Measurements from ENCODE around the gene PDE10A.

Gene PDE10A

DNA sequence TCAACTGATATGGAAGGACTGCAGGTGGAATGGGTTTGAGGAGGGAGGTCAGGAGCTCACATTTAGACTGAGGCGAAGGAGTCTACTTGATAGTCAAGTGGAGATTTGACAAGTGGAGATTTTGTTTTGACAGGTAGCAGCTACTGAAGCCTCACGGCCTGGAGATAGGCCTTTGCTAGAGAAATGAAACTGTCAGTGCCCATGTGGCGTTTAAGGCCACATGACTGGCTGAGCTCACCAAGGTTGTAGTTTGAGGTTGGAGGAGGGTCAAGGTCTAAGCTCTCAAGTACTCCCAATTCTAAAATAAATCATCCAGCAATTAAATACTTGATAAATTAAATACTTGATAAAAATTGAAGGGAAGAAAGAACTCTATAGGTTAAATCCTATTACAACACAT is 273.5 kb downstream of the PDE10A start:
- no peak for DNase-seq (ENCODE audit: low spot score)

DNA sequence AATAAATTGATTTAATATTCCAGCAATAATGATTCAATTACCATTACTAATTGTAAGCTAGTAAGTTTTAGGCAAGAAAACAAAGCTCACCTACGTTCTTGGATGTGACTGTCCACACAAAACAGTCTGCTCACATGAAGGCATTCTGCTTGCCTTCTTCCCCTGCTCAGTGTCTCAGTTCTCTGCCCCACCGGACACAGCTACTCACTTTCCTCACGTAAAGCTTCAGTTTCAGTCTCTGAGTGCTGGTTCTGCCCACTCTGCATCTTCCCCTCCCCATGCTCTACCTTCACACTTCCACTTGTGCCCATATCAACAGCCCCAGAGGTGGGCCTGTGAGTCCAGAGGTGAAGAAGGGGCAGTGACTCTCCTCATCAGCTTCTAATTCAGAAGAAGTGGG is 279.7 kb downstream of the PDE10A start:
- no peak for DNase-seq (ENCODE audit: low spot score)

DNA sequence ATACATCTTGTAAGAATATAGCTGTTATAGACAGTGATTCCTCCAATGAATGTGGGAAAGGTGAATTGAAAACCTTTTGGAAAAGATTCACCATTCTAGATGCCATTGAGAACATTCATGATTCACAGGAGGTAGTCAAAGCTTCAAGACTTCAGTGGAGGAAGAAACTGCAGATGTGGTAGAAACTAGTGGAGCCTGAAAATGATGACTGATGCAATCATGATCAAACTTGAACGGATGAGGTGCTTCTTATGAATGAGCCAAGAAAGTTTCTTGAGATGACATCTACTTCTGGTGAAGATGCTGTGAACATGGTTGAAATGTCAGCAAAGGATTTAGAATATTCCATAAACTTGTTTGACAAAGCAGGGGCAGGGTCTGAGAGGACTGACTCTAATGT is 286.9 kb downstream of the PDE10A start:
- no peak for DNase-seq (ENCODE audit: low spot score)

DNA sequence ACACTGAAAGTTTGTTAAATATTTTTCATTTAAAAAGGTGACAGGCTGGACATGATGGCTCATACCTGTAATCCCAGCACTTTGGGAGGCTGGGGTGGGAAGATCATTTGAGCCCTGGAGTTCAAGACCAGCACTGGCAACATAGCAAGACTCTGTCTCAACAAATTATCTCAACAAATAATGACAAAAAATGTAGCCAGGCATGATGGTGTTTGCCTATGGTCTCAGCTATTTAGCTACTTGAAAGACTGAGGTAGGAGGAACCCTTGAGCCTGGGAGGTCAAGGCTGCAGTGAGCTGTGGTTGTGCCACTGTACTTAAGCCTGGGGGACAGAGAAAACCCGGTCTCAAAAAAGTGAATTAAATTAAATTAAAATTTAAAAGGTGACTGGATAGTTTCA is 297.7 kb downstream of the PDE10A start:
- DNase-seq (ENCODE audit: low spot score) = no peak

DNA sequence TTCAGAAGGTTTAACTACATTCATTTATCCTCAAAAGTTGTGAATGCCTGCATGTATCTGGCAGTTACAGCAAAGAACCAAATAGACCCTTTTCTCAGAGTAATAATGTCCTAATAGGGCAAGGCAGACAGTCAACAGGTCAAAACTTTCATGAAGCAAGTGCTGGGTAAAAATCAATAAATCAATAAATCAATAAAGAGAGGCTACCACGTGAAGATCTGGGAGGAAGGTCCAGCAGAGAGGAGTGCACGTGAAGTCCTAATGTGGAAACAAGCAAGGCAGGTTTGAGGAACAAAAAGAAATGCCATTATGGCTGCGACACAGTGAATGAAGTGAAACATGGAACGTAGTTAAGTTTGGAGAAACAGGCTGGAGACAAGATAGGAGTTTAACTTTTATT is 317.3 kb downstream of the PDE10A start:
- no peak for DNase-seq (ENCODE audit: low spot score)

DNA sequence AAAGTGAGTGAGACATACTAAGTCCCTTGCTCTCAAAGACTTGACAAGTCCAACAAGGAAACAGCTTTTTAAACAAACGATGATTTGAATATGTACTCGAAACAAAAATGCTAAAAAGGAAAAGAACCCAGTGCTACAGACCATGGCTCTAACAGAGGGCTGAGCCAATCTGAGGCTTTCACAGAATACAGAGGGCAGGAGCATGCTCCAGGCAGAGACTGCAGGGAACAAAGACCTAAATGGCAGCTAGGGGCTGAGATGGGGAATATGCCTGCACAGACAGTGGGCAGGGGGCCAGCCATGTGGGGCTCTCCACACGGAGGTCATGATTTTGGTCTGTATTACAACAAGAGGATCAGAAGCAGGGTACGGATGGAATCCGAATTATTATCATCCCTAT is 322.5 kb downstream of the PDE10A start:
- DNase-seq (ENCODE audit: low spot score) = no peak

DNA sequence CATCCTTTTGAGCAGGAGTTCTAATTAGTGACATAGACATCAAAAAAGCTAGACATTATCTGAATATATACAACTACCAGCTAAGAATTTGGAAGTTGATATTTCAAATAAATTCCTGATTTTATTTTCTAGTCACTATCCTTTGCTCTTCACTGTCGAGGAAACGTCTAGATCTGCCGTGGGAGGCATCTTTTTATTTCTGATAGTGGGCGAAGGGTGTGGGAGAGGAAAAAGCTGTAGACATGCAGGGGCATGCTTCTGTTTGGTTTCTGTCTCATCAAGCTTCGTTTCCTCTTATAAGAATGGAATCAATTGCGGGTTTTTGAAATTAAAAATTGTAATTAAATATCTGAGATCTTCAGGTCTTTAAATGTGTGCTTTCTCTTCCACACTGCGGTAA is 337.4 kb downstream of the PDE10A start:
- DNase-seq (ENCODE audit: low spot score) = no peak

DNA sequence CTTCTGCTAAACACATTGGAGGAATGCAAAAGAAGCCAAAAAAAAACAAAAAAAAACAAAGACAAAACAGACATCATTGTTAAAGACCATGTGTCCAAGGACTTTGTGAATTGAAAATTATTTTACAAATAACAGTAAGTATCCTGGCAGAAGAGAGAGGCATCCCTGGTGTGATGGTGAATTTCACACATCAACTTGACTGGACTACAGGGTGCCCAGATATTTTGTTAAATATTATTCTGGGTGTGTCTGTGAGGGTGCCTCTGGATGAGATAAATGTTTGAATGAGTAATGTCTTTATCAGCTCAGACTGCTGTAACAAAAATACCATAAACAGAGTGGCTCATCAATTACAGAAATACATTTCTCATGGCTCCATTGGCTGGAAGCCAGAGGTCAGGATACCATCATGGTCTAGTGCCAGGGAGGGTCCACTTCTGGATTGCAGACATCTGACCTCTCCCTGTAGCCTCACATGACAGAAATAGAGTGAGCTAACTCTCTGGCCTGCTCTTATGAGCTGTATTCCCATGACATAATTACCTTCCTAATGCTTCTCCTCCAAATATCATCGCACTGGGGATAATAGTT is 341.4 kb downstream of the PDE10A start:
- no peak for DNase-seq (ENCODE audit: low spot score)

DNA sequence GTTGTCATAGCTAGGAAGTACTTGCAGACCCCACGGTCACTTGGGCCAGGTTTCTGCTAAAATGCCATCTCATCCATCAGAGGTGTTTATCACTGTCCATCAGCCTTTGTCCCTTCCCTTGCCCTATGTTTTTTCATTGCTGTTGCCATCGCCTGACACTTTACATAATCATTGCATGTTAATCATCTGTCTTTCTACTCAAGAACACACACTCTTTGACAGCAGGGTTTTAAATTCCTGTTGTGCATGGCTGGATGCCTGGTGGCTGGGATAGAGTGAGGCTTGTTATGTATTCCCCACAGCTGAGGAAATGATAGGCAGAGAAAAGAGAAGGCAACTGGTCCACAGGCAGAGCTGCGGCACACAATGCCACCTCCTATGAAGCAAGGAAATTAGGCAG is 341.9 kb downstream of the PDE10A start:
- DNase-seq (ENCODE audit: low spot score) = no peak

DNA sequence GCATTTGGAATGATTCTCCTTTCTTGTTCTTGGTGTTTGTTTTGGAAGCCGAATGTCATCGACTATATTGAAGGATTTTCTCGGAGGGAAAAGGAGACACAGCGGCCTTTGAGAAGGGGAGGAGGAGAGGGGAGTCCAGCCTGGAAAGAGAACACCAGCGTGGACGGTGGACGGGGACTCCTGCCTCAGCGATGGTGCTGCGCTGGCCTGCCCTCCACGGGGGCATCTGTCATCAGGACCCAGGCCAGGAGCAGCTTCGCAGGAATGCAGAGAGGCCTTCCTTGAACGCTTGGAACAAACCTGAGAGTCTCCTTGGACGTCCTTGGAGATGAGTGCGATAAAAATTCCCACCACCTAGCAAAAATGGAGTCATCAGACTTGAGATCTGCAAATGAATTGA is 345.3 kb downstream of the PDE10A start:
- DNase-seq (ENCODE audit: low spot score) = no peak

DNA sequence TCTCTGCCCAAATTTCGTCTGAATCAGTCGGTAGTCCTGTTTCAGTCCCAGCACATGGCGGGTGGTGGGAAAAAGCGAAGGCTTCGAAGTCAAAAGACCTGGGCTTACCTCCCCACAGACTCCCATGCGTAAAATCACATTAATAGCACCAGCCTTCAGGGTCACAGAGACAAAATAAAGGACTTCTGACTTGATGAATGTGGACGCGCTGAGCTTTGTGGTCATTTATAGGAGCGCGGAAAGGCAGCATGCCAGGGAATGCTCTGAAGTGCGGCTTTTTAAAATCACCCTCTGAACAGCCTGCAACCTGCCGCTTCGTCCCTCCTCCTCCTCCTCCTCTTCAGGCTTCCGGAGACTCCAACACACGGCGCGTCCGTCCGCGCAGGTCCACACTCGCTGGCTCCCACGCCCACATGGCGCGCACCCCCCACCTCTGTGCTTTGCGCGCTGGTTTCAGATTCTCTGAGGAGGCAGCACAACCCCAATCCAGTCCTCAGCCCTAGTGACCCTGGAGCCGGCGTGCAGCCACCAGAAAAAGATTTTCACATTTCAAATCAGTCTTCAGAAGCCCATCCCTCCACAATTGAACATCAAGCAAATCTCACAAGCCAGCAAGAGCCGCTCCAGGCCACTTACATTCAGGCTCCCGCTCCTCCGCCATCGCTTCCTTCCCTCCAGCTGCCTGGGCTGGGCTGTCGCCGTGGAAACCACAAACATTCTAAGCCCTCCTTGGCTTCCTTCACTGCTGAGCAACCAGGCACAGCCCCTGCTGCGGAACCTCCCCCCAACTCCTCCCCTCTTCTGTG is 353.9 kb downstream of the PDE10A start, which contains the start of gene C6orf118:
TSS of gene C6orf118 (minus strand) at position 680 of the 806 bp plus-strand sequence. CDS start at position 661, 19 bp downstream.
- DNase-seq (ENCODE audit: low spot score) = no peak

DNA sequence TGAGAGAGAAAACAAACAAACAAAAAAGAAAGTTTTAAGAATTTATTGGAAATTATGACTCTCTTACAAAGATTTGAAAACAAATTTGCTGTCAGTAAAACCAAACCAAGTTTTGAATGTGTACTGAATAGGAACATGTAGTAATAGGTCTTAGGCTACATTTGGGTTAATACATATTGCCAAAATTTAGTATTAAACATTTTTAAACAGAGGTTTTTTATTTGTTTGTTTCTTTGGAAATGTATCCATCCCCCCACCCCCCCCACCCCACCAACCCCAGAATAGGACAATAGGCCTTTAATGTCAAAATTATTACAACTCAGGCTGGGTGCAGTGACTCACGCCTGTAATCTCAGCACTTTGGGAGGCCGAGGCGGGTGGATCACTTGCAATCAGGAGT is 356.1 kb downstream of the PDE10A start:
- no peak for DNase-seq (ENCODE audit: low spot score)

DNA sequence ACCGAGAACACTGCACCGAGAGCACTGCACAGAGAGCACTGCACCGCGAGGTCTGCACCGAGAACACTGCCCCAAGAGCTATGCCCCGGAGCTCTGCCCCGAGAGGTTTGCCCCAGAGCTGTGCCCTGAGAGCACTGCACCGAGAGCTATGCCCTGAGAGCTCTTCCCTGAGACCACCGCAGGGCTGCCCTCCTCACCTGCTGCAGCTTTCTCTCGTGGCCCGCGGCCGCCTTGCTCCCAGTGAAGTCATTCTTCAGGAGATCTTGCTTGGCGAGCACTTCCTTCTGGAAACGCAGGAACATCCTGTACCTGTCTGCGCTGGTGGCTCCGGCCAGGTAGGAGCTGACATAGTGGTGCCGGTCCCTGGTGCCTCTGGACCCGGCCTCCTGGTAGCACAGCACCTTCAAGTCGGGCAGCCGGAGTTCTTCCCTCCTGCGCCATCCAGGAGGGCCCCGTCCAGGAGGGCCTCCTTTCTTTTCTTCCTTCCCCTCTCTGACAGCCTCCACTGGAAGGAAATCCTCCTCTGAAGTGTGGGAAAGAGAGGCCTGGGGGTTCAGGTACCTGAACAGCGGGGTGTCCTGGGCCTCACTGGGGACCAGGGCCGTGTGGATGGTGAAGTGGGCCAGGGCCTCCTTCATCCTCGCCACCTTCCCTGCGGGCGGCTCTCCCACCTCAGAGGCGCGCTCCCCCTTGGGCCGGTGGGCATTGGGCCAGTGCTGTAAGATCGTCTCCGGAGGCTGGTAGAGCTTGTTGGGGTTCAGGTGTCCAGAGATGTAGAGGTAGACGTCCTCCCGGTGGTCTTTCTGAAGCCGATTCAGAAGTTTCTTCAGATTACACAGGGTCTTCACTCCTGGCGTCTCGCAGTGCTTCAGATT is 361.4 kb downstream of the PDE10A start:
- no peak for DNase-seq (ENCODE audit: low spot score)

DNA sequence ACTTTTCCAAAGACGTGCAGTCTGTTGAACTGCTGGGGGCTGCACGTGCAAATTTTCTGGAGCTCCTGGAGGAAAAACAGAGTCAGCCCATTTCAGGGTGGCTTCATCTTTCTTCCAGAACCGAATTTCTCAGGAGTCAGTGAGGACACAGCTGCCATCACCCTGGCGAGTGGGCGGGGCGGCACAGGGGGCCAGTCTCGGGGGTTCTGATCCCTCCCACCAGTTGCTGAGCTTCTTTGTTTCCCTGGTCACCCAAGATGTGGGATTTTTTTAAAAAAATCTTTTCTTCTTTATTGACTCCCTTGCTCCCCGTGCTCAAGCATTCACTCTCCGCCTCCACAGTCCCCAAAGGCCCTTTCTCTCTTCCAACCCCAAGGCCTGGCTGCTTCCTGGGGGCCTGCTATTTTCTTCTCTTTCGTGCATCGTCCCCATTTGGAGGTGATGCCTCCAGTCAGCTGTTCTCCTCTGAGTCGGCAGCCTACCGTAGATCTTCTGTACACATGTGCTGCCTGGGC is 362.6 kb downstream of the PDE10A start:
- no peak for DNase-seq (ENCODE audit: low spot score)

DNA sequence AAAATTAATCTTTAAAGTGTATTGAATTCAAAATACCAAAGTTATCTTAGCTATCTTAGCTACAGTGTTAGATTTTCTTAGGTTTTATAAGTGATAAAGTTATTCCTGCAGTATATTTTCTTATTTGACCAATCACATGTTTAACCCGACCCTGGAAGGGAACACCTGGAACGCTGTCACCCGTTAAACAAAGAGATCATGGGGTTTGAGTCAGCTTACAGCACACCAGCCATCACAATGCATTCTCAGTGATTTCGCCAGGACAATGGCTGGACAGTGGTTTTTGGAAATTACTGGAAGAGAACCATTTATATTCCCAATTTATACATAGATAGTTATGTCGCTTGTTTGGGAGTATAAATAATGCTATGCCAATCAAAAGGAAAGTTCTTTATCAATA is 364.2 kb downstream of the PDE10A start:
- DNase-seq (ENCODE audit: low spot score) = no peak

DNA sequence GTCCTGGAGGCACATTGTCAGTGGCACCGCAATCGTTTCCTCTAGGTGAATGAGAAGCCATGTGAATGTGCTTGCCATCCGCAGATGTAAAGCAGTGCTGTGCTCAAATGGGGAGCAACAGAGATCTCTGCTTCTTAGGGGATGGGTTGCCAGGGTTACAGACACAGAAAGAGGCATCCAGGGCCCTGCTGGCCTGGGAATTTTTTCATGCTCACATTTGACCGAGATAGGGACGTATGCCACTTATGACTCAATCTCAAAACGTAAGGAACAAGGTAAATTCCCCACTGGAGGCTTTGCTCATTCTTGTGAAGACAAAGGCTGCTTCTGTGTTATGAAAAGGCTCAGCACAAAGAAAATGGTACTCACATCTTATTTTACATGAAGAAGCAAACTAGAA is 364.6 kb downstream of the PDE10A start:
- no peak for DNase-seq (ENCODE audit: low spot score)

DNA sequence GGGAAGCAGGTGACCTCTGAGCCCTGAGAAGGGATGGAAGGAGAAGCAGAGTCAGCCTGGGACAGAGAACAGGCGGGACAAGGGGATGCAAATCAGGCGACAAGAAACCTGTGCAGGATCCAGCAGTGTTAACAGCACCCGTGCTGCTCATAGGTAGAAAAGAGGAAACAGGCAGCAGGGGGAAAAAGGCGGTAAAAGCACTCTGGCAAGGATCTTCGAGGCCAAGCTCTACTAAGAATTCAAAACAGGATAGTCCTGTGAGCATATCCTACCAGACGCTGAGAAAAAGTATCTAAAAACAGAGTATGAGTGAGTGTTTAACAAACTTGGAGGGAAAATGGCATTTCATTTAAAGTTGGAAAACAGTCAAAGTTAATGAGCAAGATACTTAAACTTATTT is 370.4 kb downstream of the PDE10A start:
- no peak for DNase-seq (ENCODE audit: low spot score)

Measured in AG08396 (cell line).